B cell (primary cell): ENCODE measurements around the gene TTC38.

Source experiments
- CTCF ChIP-seq: fragments of 200-600 bp; IDR thresholded peaks from one replicate; pipeline ENCODE4 v1.8.0; 2022; ENCODE audit warnings: antibody characterized with exemption, mild to moderate bottlenecking
- EZH2 ChIP-seq: IDR thresholded peaks from 2 replicates; pipeline ENCODE4 v1.6.1; 2012; ENCODE audit warnings: borderline replicate concordance, low read depth, mild to moderate bottlenecking, moderate library complexity, low read length; ENCODE audit not compliant: insufficient read depth, poor library complexity, severe bottlenecking

DNA sequence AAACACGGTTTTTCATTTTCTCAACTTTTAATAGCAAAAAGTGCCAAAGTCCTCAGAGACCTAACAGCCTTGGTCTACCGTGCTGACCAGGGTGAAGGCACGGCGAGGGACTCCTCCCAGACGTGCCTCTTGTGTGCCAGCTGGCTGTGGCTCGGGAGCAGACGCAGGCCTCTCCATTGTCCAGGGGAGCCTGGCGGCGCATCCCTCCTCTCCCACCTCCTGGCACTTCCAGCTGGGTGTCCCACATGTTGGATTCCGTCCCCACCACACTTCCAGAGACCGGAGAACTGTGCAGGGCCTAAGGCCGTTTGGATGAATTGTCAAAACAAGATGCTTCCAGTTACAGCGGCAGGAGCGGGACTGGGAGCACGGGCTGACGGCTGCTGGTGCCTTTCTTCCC is 29.3 kb upstream of the TTC38 start:
- TF ChIP-seq CTCF, result no peak
- TF ChIP-seq EZH2, result no peak
